ENCODE results near the gene KRTAP10-7.
"Not testable (repeated sequence)": the region's sequence is repeated elsewhere in the genome, so short reads cannot be mapped to it uniquely, and the experiment has no call there.

The KRTAP10-7 gene

GRCh38 chr21:44602463-44602850 lies 2.1 kb downstream of the KRTAP10-7 start:
- in situ Hi-C loops (cut with HindIII; ENCODE audit: low pct_ligation_motif_present, low pct_unique_long_range_greater_than_20kb, low sequenced_read_pairs) = no loop called here
- no peak for DNase-seq

- in situ Hi-C loops (cut with HindIII; ENCODE audit: low pct_ligation_motif_present, low pct_unique_long_range_greater_than_20kb, low sequenced_read_pairs) = no loop called here
- no peak for DNase-seq
Measured at GRCh38 chr21:44603109-44603875, 2.9 kb downstream of the KRTAP10-7 start.

- in situ Hi-C loops (cut with HindIII; ENCODE audit: low pct_ligation_motif_present, low pct_unique_long_range_greater_than_20kb, low sequenced_read_pairs) = no loop called here
- no peak for DNase-seq
Measured at GRCh38 chr21:44603911-44604310, 3.5 kb downstream of the KRTAP10-7 start.

- no peak for DNase-seq
- in situ Hi-C loops (cut with HindIII; ENCODE audit: low pct_ligation_motif_present, low pct_unique_long_range_greater_than_20kb, low sequenced_read_pairs) = no loop called here
Measured at GRCh38 chr21:44606495-44606894, 6.1 kb downstream of the KRTAP10-7 start.

- in situ Hi-C loops (cut with HindIII; ENCODE audit: low pct_ligation_motif_present, low pct_unique_long_range_greater_than_20kb, low sequenced_read_pairs) = no loop called here
- DNase-seq = no peak
Measured at GRCh38 chr21:44609193-44609592, 8.8 kb downstream of the KRTAP10-7 start.

GRCh38 chr21:44610157-44610843 lies 9.9 kb downstream of the KRTAP10-7 start:
- DNase-seq; in situ Hi-C loops (cut with HindIII; ENCODE audit: low pct_ligation_motif_present, low pct_unique_long_range_greater_than_20kb, low sequenced_read_pairs): not testable (repeated sequence)

- DNase-seq = no peak
- in situ Hi-C loops (cut with HindIII; ENCODE audit: low pct_ligation_motif_present, low pct_unique_long_range_greater_than_20kb, low sequenced_read_pairs) = no loop called here
Measured at GRCh38 chr21:44611551-44611950, 11.2 kb downstream of the KRTAP10-7 start.

GRCh38 chr21:44612029-44612486 lies 11.7 kb downstream of the KRTAP10-7 start, which contains the start of gene KRTAP10-8:
TSS of gene KRTAP10-8 (plus strand) at chr21:44612079. CDS start at chr21:44612101, 22 bp downstream.
- in situ Hi-C loops (cut with HindIII; ENCODE audit: low pct_ligation_motif_present, low pct_unique_long_range_greater_than_20kb, low sequenced_read_pairs) = no loop called here
- DNase-seq = no peak

- in situ Hi-C loops (cut with HindIII; ENCODE audit: low pct_ligation_motif_present, low pct_unique_long_range_greater_than_20kb, low sequenced_read_pairs) = no loop called here
- DNase-seq = no peak
Measured at GRCh38 chr21:44612669-44613229, 12.4 kb downstream of the KRTAP10-7 start.

- in situ Hi-C loops (cut with HindIII; ENCODE audit: low pct_ligation_motif_present, low pct_unique_long_range_greater_than_20kb, low sequenced_read_pairs) = no loop called here
- DNase-seq = no peak
Measured at GRCh38 chr21:44613386-44614155, 13.2 kb downstream of the KRTAP10-7 start.

GRCh38 chr21:44614161-44614631 lies 13.8 kb downstream of the KRTAP10-7 start:
- DNase-seq = no peak

GRCh38 chr21:44614961-44615391 lies 14.6 kb downstream of the KRTAP10-7 start:
- in situ Hi-C loops (cut with HindIII; ENCODE audit: low pct_ligation_motif_present, low pct_unique_long_range_greater_than_20kb, low sequenced_read_pairs) = no loop called here
- no peak for DNase-seq

More at GRCh38 chr21:44614161-44614631, 13.8 kb downstream of the KRTAP10-7 start:
- in situ Hi-C loops (cut with HindIII; ENCODE audit: low pct_ligation_motif_present, low pct_unique_long_range_greater_than_20kb, low sequenced_read_pairs) = no loop called here

GRCh38 chr21:44615466-44615865 lies 15.1 kb downstream of the KRTAP10-7 start:
- in situ Hi-C loops (cut with HindIII; ENCODE audit: low pct_ligation_motif_present, low pct_unique_long_range_greater_than_20kb, low sequenced_read_pairs) = no loop called here
- DNase-seq = no peak

- DNase-seq = no peak
- in situ Hi-C loops (cut with HindIII; ENCODE audit: low pct_ligation_motif_present, low pct_unique_long_range_greater_than_20kb, low sequenced_read_pairs) = no loop called here
Measured at GRCh38 chr21:44615911-44616590, 15.7 kb downstream of the KRTAP10-7 start.

- no peak for DNase-seq
- in situ Hi-C loops (cut with HindIII; ENCODE audit: low pct_ligation_motif_present, low pct_unique_long_range_greater_than_20kb, low sequenced_read_pairs) = no loop called here
Measured at GRCh38 chr21:44616591-44616926, 16.2 kb downstream of the KRTAP10-7 start.

- no peak for DNase-seq
- in situ Hi-C loops (cut with HindIII; ENCODE audit: low pct_ligation_motif_present, low pct_unique_long_range_greater_than_20kb, low sequenced_read_pairs) = no loop called here
Measured at GRCh38 chr21:44617071-44617501, 16.7 kb downstream of the KRTAP10-7 start.

- in situ Hi-C loops (cut with HindIII; ENCODE audit: low pct_ligation_motif_present, low pct_unique_long_range_greater_than_20kb, low sequenced_read_pairs) = no loop called here
- no peak for DNase-seq
Measured at GRCh38 chr21:44618504-44618903, 18.1 kb downstream of the KRTAP10-7 start.

- no peak for DNase-seq
- in situ Hi-C loops (cut with HindIII; ENCODE audit: low pct_ligation_motif_present, low pct_unique_long_range_greater_than_20kb, low sequenced_read_pairs) = no loop called here
Measured at GRCh38 chr21:44618909-44619308, 18.5 kb downstream of the KRTAP10-7 start.

Measured in ACHN (cell line).